ENCODE data around the gene KLHL29. TPM values are rescaled to one million over a fixed set of nuclear protein-coding genes. Genes with fewer than 3 reads are reported as not detected.

The KLHL29 gene
- total and polyA plus RNA-seq, 2 experiments from 2014 or later = 3.8 to 9.9 TPM

- DNase-seq (ENCODE audit: low spot score) = no peak
- no peaks in the 10 kb centered on the region for H4K20me1 ChIP-seq (ENCODE audit: insufficient read depth, poor library complexity, severe bottlenecking)
- H3K4me3 ChIP-seq = no peak overlapping the region
- no peak overlapping the region for H2AFZ ChIP-seq
- H3K27me3 ChIP-seq = peaks cover 5% of the 10 kb centered on the region
- H3K79me2 ChIP-seq = no peaks in the 10 kb centered on the region
- no peaks in the 10 kb centered on the region for H3K9me3 ChIP-seq (ENCODE audit: low read depth)
- no peaks in the 10 kb centered on the region for H3K36me3 ChIP-seq (replicated peaks; ENCODE audit: insufficient read depth, low read depth)
- TF ChIP-seq CTCF (IDR thresholded peaks at IDR 0.05; ENCODE audit: poor library complexity) (no peak), EZH2 (IDR thresholded peaks at IDR 0.05; ENCODE audit: borderline replicate concordance) (no peak), EZH2phosphoT487 (IDR thresholded peaks at IDR 0.05; ENCODE audit: low read depth, severe bottlenecking, unreplicated experiment) (no peak)
- no peak overlapping the region for H3K4me2 ChIP-seq
- H3K27ac ChIP-seq = no peak overlapping the region
- H3K9me2 ChIP-seq (replicated peaks; ENCODE audit: insufficient read depth) = no peaks in the 10 kb centered on the region
- H3K4me1 ChIP-seq (ENCODE audit: insufficient read depth) = no peaks in the 10 kb centered on the region
- 88% methylated on average over 24 of the region's 24 CpGs for WGBS (ENCODE audit: low lambda C conversion rate, missing lambda C conversion rate)
These were observed 169.2 kb downstream of the KLHL29 start for GRCh38 chr2:23554054-23554697.

GRCh38 chr2:23555944-23556343 lies 171.0 kb downstream of the KLHL29 start:
- no peak overlapping the region for H2AFZ ChIP-seq
- H3K79me2 ChIP-seq = no peaks in the 10 kb centered on the region
- H3K36me3 ChIP-seq (replicated peaks; ENCODE audit: insufficient read depth, low read depth) = no peaks in the 10 kb centered on the region
- no peaks in the 10 kb centered on the region for H3K4me1 ChIP-seq (ENCODE audit: insufficient read depth)
- TF ChIP-seq EZH2 (IDR thresholded peaks at IDR 0.05; ENCODE audit: borderline replicate concordance) = no peak
- TF ChIP-seq CTCF (IDR thresholded peaks at IDR 0.05; ENCODE audit: poor library complexity) = no peak
- no peak for TF ChIP-seq EZH2phosphoT487 (IDR thresholded peaks at IDR 0.05; ENCODE audit: low read depth, severe bottlenecking, unreplicated experiment)
- no peak overlapping the region for H3K27ac ChIP-seq
- H3K4me3 ChIP-seq = no peak overlapping the region
- no peak for DNase-seq (ENCODE audit: low spot score)
- no peaks in the 10 kb centered on the region for H3K27me3 ChIP-seq
- no peaks in the 10 kb centered on the region for H3K9me3 ChIP-seq (ENCODE audit: low read depth)
- H3K9me2 ChIP-seq (replicated peaks; ENCODE audit: insufficient read depth) = no peaks in the 10 kb centered on the region
- no peaks in the 10 kb centered on the region for H4K20me1 ChIP-seq (ENCODE audit: insufficient read depth, poor library complexity, severe bottlenecking)
- 85% methylated on average over 11 of the region's 11 CpGs for WGBS (ENCODE audit: low lambda C conversion rate, missing lambda C conversion rate)
- H3K4me2 ChIP-seq = no peak overlapping the region

GRCh38 chr2:23556929-23557328 lies 171.9 kb downstream of the KLHL29 start:
- Histone ChIP-seq H3K4me2 (no peak overlapping the region), H3K4me1 (ENCODE audit: insufficient read depth) (no peaks in the 10 kb centered on the region), H3K79me2 (no peaks in the 10 kb centered on the region), H3K36me3 (replicated peaks; ENCODE audit: insufficient read depth, low read depth) (no peaks in the 10 kb centered on the region), H4K20me1 (ENCODE audit: insufficient read depth, poor library complexity, severe bottlenecking) (no peaks in the 10 kb centered on the region), H3K4me3 (no peak overlapping the region), H3K9me2 (replicated peaks; ENCODE audit: insufficient read depth) (no peaks in the 10 kb centered on the region), H3K27ac (no peak overlapping the region), H3K9me3 (ENCODE audit: low read depth) (no peaks in the 10 kb centered on the region), H3K27me3 (no peaks in the 10 kb centered on the region), H2AFZ (no peak overlapping the region)
- no peak for DNase-seq (ENCODE audit: low spot score)
- 76% methylated on average over 9 of the region's 9 CpGs for WGBS (ENCODE audit: low lambda C conversion rate, missing lambda C conversion rate)
- TF ChIP-seq CTCF (IDR thresholded peaks at IDR 0.05; ENCODE audit: poor library complexity) (no peak), EZH2 (IDR thresholded peaks at IDR 0.05; ENCODE audit: borderline replicate concordance) (no peak), EZH2phosphoT487 (IDR thresholded peaks at IDR 0.05; ENCODE audit: low read depth, severe bottlenecking, unreplicated experiment) (no peak)

Measured in hepatocyte (in vitro differentiated cells).